Gastroesophageal sphincter (tissue), 3 donors: ENCODE data around the gene HTR2B.

Experiments
- EP300 ChIP-seq: sonication (generic); formaldehyde crosslinking; IDR thresholded peaks from one replicate; pipeline ENCODE4 v1.6.1; 2017; ENCODE audit warnings: antibody characterized with exemption, mild to moderate bottlenecking
- TF ChIP-seq, protein P1 (sequence below), 4 experiments: fragments of 200-600 bp in 2 of 4; fragments of 450-650 bp in 2 of 4; sonication (generic) in 1 of 4; IDR thresholded peaks; one replicate each; pipeline ENCODE4 v1.5.1; 2017 to 2019; ENCODE audit warnings: antibody characterized with exemption in 4 of 4, mild to moderate bottlenecking in 2 of 4, moderate library complexity in 2 of 4

DNA sequence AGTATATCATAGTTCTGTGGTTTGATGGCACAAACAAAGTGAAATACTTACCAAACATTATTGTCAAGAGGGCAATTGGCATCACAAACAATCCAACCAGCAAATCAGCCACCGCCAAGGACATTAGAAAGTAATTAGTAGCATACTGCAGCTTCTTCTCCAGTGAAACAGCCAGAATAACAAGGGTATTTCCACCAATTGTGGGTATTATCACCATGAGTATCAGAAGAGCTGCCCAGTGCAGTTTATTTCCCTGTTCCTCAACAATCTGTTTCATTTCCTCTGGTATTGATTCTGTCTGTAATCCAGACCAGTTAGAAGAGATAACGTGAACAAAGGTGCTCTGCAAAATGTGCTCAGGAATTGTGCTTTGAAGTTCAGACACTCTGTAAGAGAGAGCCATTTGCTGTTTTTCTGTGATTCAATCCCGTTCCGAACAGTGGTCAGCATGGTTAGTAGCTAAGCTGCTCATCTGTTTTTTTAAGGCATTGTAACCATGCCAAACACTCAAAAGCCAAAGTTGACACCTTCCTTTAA, 1.4 kb downstream of the HTR2B start:
- TF ChIP-seq, protein P1, sequence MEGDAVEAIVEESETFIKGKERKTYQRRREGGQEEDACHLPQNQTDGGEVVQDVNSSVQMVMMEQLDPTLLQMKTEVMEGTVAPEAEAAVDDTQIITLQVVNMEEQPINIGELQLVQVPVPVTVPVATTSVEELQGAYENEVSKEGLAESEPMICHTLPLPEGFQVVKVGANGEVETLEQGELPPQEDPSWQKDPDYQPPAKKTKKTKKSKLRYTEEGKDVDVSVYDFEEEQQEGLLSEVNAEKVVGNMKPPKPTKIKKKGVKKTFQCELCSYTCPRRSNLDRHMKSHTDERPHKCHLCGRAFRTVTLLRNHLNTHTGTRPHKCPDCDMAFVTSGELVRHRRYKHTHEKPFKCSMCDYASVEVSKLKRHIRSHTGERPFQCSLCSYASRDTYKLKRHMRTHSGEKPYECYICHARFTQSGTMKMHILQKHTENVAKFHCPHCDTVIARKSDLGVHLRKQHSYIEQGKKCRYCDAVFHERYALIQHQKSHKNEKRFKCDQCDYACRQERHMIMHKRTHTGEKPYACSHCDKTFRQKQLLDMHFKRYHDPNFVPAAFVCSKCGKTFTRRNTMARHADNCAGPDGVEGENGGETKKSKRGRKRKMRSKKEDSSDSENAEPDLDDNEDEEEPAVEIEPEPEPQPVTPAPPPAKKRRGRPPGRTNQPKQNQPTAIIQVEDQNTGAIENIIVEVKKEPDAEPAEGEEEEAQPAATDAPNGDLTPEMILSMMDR (IDR thresholded peaks at IDR 0.05): no peak
- TF ChIP-seq EP300: no peak
